A549 (cell line): ENCODE results near the gene EMD. TPM values are rescaled to one million over a fixed set of nuclear protein-coding genes. Genes with fewer than 3 reads are reported as not detected.

Experiments used
- ATAC-seq, 2 experiments: fragments of 200-7000 bp in 1 of 2; fragments of >200 bp in 1 of 2; cut with Nextera tagmentation in 1 of 2; cut with Tn5 transposase in 1 of 2; 3 replicates each; pipeline versions ENCODE4 v1.8.0 to v1.9.1; 2018 to 2020; ENCODE audit warnings: mild to moderate bottlenecking in 1 of 2, moderate library complexity in 1 of 2
- CTCF ChIA-PET: fragments of 300-600 bp; sonication (Branson Sonifier 250); formaldehyde crosslinking; extraction: SDS; loops from one replicate; lab custom pipeline; 2021; ENCODE audit warnings: antibody characterized with exemption, inconsistent platforms; lab: Yijun Ruan, JAX
- POLR2A ChIA-PET: fragments of 350-600 bp; formaldehyde crosslinking; extraction: SDS; loops from one replicate; lab custom pipeline; 2021; ENCODE audit warnings: antibody characterized with exemption, inconsistent platforms; lab: Yijun Ruan, JAX
- DNase-seq, 2 experiments: peaks; one replicate each; pipeline versions ENCODE4 v3.0.0 to v3.0.0-alpha.2; 2011 to 2016; ENCODE audit warnings: low read depth in 1 of 2, low spot score in 1 of 2
- FAIRE-seq: peaks from 2 replicates; lab custom pipeline; 2011; peaks lifted over from hg19 to GRCh38; lab: Jason Lieb, UNC
- H3K27ac ChIP-seq, 2 experiments: fragments of >200 bp; sonication (Bioruptor Twin); formaldehyde crosslinking; 3 replicates each; pipeline ENCODE4 v1.5.1; 2016 to 2017
- H3K4me1 ChIP-seq: fragments of >200 bp; sonication (Bioruptor Twin); formaldehyde crosslinking; 3 replicates; pipeline ENCODE4 v1.6.1; 2016
- H3K4me2 ChIP-seq: fragments of >200 bp; sonication (Bioruptor Twin); formaldehyde crosslinking; 3 replicates; pipeline ENCODE4 v1.6.1; 2016
- H3K4me3 ChIP-seq: fragments of >200 bp; sonication (Bioruptor Twin); formaldehyde crosslinking; 3 replicates; pipeline ENCODE4 v1.5.1; 2016
- H3K9me3 ChIP-seq: fragments of >200 bp; sonication (Bioruptor Twin); formaldehyde crosslinking; 3 replicates; pipeline ENCODE4 v1.6.1; 2016
- CBX2 ChIP-seq: fragments of 200-600 bp; sonication (generic); IDR thresholded peaks from 2 replicates; pipeline ENCODE4 v1.6.1; 2016; ENCODE audit warnings: low read depth, mild to moderate bottlenecking, borderline replicate concordance
- CEBPB ChIP-seq, 2 experiments: fragments of >200 bp in 1 of 2; sonication (Bioruptor Twin) in 1 of 2; formaldehyde crosslinking in 1 of 2; IDR thresholded peaks; 2 replicates each; pipeline ENCODE4 v1.6.1; 2012 to 2016
- EHF ChIP-seq: fragments of 250-450 bp; sonication (Bioruptor Pico); IDR thresholded peaks from 2 replicates; pipeline ENCODE4 v1.5.0; 2020; ENCODE audit warnings: mild to moderate bottlenecking
- EHMT2 ChIP-seq: fragments of 200-600 bp; sonication (generic); IDR thresholded peaks from 2 replicates; pipeline ENCODE4 v1.6.1; 2016; ENCODE audit warnings: antibody characterized with exemption, low read depth, mild to moderate bottlenecking, moderate library complexity
- EP300 ChIP-seq, 2 experiments: fragments of >200 bp; sonication (Bioruptor Twin); formaldehyde crosslinking; IDR thresholded peaks; 2 replicates in 1 of 2; 3 replicates in 1 of 2; pipeline ENCODE4 v1.6.1; 2016 to 2017
- ESRRA ChIP-seq: fragments of 150-350 bp; IDR thresholded peaks from 2 replicates; pipeline ENCODE4 v1.6.1; 2014; ENCODE audit warnings: mild to moderate bottlenecking, low read length, borderline replicate concordance
- FOSB ChIP-seq: fragments of 250-450 bp; sonication (Bioruptor Pico); IDR thresholded peaks from 2 replicates; pipeline ENCODE4 v1.5.0; 2020; ENCODE audit warnings: mild to moderate bottlenecking, moderate library complexity
- FOXS1 ChIP-seq: fragments of 250-450 bp; sonication (Bioruptor Pico); IDR thresholded peaks from 2 replicates; pipeline ENCODE4 v1.5.0; 2020; ENCODE audit warnings: mild to moderate bottlenecking, moderate library complexity
- GATA3 ChIP-seq: IDR thresholded peaks from 2 replicates; pipeline ENCODE4 v1.6.1; 2012; ENCODE audit warnings: borderline replicate concordance
- HOXA7 ChIP-seq: fragments of 250-450 bp; sonication (Bioruptor Pico); IDR thresholded peaks from 2 replicates; pipeline ENCODE4 v1.5.0; 2020; ENCODE audit warnings: mild to moderate bottlenecking, moderate library complexity
- HOXB13 ChIP-seq: fragments of 250-450 bp; sonication (Bioruptor Pico); IDR thresholded peaks from 2 replicates; pipeline ENCODE4 v1.5.0; 2020; ENCODE audit warnings: low read depth, mild to moderate bottlenecking, moderate library complexity
- HOXB5 ChIP-seq: fragments of 250-450 bp; sonication (Bioruptor Pico); IDR thresholded peaks from 2 replicates; pipeline ENCODE4 v1.5.0; 2020; ENCODE audit warnings: mild to moderate bottlenecking, moderate library complexity
- MAFK ChIP-seq: fragments of 450-650 bp; IDR thresholded peaks from 2 replicates; pipeline ENCODE4 v1.6.1; 2014; ENCODE audit not compliant: partially characterized antibody
- MAZ ChIP-seq: fragments of 150-350 bp; IDR thresholded peaks from 2 replicates; pipeline ENCODE4 v1.6.1; 2014; ENCODE audit warnings: antibody characterized with exemption, low read depth, low read length, borderline replicate concordance
- MYC ChIP-seq: IDR thresholded peaks from 2 replicates; pipeline ENCODE4 v1.6.1; 2012; ENCODE audit warnings: mild to moderate bottlenecking, inconsistent platforms, low read length, improper control_type of control experiment, borderline replicate concordance
- NPAS2 ChIP-seq: fragments of 250-450 bp; sonication (Bioruptor Pico); IDR thresholded peaks from 2 replicates; pipeline ENCODE4 v1.8.0; 2022; ENCODE audit warnings: mild to moderate bottlenecking, moderate library complexity, borderline replicate concordance
- PHF8 ChIP-seq: fragments of 200-600 bp; sonication (generic); IDR thresholded peaks from 2 replicates; pipeline ENCODE4 v1.6.1; 2016; ENCODE audit warnings: low read depth, mild to moderate bottlenecking, antibody characterized with exemption, moderate library complexity, borderline replicate concordance
- RAD21 ChIP-seq, 2 experiments: fragments of >200 bp in 1 of 2; sonication (Bioruptor Twin) in 1 of 2; formaldehyde crosslinking in 1 of 2; IDR thresholded peaks in 1 of 2; conservative IDR thresholded peaks in 1 of 2; 2 replicates in 1 of 2; 3 replicates in 1 of 2; pipeline ENCODE4 v1.6.1; 2012 to 2018; ENCODE audit warnings: inconsistent platforms in 1 of 2
- ZFP36 ChIP-seq: fragments of 450-650 bp; IDR thresholded peaks from 2 replicates; pipeline ENCODE4 v1.6.1; 2014; ENCODE audit warnings: borderline replicate concordance; ENCODE audit not compliant: partially characterized antibody
- WGBS: methylation state at CpG from one replicate; pipeline ENCODE4 v1.1.6; 2017; ENCODE audit errors: missing lambda C conversion rate; 5-methylcytosine and 5-hydroxymethylcytosine counted together
- polyA plus RNA-seq, 4 experiments: library from polyadenylated mRNA; depleted of rRNA in 3 of 4; stranded (reverse); fragments of >200 nt; fragmentation: RNase III in 1 of 4; extraction: RNeasy Plus Mini Kit Qiagen cat#74134 plus additional on column Dnase treatment in 1 of 4; gene quantifications; 2 replicates in 3 of 4; 3 replicates in 1 of 4; pipeline ENCODE4 v1.2.3, GENCODE V29; 2011 to 2017
- TF ChIP-seq, protein P1 (sequence below): fragments of >200 bp; sonication (Bioruptor Twin); formaldehyde crosslinking; IDR thresholded peaks from 2 replicates; pipeline ENCODE4 v1.6.1; 2016
- TF ChIP-seq, protein P2 (sequence below): fragments of >200 bp; sonication (Bioruptor Twin); formaldehyde crosslinking; IDR thresholded peaks from 3 replicates; pipeline ENCODE4 v1.5.1; 2016
- TF ChIP-seq, protein P3 (sequence below): IDR thresholded peaks from 2 replicates; pipeline ENCODE4 v1.6.1; 2012
- TF ChIP-seq, protein P4 (sequence below): fragments of >200 bp; sonication (Bioruptor Twin); formaldehyde crosslinking; IDR thresholded peaks from 3 replicates; pipeline ENCODE4 v1.6.1; 2016
- TF ChIP-seq, protein P5 (sequence below): fragments of 450-650 bp; IDR thresholded peaks from 2 replicates; pipeline ENCODE4 v1.6.1; 2014; ENCODE audit warnings: antibody characterized with exemption
- TF ChIP-seq, protein P6 (sequence below): IDR thresholded peaks from 2 replicates; pipeline ENCODE4 v1.6.1; 2012; ENCODE audit warnings: low read depth, borderline replicate concordance

The EMD gene
- polyA plus RNA-seq, 2 of the 4 experiments (the other 2 are of a cell fraction), result 34.6 to 126 TPM

DNA sequence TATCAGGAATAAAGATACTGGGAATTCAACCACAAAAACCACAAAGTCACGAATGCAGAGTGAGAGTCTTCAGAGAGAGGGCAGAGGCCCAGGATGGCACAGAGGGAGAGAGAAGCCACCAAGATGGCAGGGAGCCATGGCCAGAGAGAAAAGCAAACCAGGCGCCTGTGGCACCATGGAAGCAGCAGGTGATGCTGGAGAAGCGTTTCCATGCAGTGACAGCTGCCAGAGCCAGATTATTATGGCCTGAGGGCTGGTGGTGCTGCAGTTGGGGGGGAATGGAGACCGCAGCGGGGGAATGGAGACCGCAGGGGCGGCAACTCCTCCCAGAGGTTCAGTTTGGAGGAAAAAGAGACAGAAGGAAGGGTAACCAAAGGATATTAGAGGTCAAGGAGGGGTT, 38.1 kb downstream of the EMD start:
- Histone ChIP-seq H3K27ac (no peak overlapping the region), H3K4me2 (no peak overlapping the region), H3K4me3 (no peak overlapping the region), H3K9me3 (no peaks in the 10 kb centered on the region), H3K4me1 (peaks cover 9% of the 10 kb centered on the region)
- 84% methylated on average over 7 of the region's 7 CpGs for WGBS
- ChIA-PET POLR2A (no interaction called here), CTCF (interaction anchor here (1.1 kb wide), 1 partner anchor 18 kb away, joined by 3 read pairs; no protein-coding TSS in a partner anchor)
- FAIRE-seq (no peak), ATAC-seq (no peak), DNase-seq (no peak)
- TF ChIP-seq GATA3, result no peak
- no peak for TF ChIP-seq PHF8
- no peak for TF ChIP-seq EHMT2
- TF ChIP-seq, protein P1, sequence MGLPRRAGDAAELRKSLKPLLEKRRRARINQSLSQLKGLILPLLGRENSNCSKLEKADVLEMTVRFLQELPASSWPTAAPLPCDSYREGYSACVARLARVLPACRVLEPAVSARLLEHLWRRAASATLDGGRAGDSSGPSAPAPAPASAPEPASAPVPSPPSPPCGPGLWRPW, result no peak
- TF ChIP-seq FOXS1 (CRISPR knock-in tag), result no peak
- TF ChIP-seq MAFK, result no peak
- TF ChIP-seq, protein P2, sequence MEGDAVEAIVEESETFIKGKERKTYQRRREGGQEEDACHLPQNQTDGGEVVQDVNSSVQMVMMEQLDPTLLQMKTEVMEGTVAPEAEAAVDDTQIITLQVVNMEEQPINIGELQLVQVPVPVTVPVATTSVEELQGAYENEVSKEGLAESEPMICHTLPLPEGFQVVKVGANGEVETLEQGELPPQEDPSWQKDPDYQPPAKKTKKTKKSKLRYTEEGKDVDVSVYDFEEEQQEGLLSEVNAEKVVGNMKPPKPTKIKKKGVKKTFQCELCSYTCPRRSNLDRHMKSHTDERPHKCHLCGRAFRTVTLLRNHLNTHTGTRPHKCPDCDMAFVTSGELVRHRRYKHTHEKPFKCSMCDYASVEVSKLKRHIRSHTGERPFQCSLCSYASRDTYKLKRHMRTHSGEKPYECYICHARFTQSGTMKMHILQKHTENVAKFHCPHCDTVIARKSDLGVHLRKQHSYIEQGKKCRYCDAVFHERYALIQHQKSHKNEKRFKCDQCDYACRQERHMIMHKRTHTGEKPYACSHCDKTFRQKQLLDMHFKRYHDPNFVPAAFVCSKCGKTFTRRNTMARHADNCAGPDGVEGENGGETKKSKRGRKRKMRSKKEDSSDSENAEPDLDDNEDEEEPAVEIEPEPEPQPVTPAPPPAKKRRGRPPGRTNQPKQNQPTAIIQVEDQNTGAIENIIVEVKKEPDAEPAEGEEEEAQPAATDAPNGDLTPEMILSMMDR, result no peak
- TF ChIP-seq, protein P3, sequence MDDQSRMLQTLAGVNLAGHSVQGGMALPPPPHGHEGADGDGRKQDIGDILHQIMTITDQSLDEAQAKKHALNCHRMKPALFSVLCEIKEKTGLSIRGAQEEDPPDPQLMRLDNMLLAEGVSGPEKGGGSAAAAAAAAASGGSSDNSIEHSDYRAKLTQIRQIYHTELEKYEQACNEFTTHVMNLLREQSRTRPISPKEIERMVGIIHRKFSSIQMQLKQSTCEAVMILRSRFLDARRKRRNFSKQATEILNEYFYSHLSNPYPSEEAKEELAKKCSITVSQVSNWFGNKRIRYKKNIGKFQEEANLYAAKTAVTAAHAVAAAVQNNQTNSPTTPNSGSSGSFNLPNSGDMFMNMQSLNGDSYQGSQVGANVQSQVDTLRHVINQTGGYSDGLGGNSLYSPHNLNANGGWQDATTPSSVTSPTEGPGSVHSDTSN, result no peak
- no peak for TF ChIP-seq HOXB13
- TF ChIP-seq, protein P4, sequence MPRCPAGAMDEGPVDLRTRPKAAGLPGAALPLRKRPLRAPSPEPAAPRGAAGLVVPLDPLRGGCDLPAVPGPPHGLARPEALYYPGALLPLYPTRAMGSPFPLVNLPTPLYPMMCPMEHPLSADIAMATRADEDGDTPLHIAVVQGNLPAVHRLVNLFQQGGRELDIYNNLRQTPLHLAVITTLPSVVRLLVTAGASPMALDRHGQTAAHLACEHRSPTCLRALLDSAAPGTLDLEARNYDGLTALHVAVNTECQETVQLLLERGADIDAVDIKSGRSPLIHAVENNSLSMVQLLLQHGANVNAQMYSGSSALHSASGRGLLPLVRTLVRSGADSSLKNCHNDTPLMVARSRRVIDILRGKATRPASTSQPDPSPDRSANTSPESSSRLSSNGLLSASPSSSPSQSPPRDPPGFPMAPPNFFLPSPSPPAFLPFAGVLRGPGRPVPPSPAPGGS, result no peak
- TF ChIP-seq MYC, result no peak

DNA sequence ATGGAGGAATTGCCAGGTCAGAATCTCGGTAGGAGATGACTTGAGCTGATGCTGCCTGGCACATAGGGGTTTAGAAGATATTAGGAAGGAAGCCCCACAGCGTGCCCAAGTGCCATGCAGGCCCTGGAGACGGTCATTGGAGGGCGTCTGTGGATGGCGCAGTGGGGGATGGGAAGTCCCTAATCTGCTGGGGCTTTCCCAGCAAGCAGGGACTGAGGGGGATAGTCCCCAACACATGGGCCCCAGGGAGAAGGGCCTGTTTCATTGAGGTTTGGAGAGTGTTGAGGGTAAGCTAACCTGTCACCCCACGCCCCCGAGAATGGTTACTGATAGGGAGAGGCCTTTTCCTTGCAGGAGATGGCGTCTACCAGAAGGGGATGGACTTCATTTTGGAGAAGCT, 40.1 kb downstream of the EMD start:
- no peaks in the 10 kb centered on the region for H3K4me1 ChIP-seq
- no peaks in the 10 kb centered on the region for H3K9me3 ChIP-seq
- no peak overlapping the region for H3K4me2 ChIP-seq
- FAIRE-seq, result no peak
- no peak for DNase-seq
- TF ChIP-seq FOSB (CRISPR knock-in tag) (no peak), EHF (CRISPR knock-in tag) (no peak), ZFP36 (no peak), EP300 (IDR thresholded peaks at IDR 0.05) (no peak), CBX2 (no peak), HOXA7 (no peak), CEBPB (IDR thresholded peaks at IDR 0.05) (no peak), HOXB13 (no peak), ESRRA (no peak), NPAS2 (CRISPR knock-in tag) (no peak), MAZ (no peak), HOXB5 (no peak), RAD21 (conservative IDR thresholded peaks at IDR 0.05 in 1 of 2, IDR thresholded peaks at IDR 0.05 in 1 of 2) (no peak)
- TF ChIP-seq, protein P2, result no peak
- TF ChIP-seq, protein P5, sequence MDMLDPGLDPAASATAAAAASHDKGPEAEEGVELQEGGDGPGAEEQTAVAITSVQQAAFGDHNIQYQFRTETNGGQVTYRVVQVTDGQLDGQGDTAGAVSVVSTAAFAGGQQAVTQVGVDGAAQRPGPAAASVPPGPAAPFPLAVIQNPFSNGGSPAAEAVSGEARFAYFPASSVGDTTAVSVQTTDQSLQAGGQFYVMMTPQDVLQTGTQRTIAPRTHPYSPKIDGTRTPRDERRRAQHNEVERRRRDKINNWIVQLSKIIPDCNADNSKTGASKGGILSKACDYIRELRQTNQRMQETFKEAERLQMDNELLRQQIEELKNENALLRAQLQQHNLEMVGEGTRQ, result no peak
- TF ChIP-seq, protein P6, sequence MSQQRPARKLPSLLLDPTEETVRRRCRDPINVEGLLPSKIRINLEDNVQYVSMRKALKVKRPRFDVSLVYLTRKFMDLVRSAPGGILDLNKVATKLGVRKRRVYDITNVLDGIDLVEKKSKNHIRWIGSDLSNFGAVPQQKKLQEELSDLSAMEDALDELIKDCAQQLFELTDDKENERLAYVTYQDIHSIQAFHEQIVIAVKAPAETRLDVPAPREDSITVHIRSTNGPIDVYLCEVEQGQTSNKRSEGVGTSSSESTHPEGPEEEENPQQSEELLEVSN, result no peak
- TF ChIP-seq, protein P4, result no peak
- TF ChIP-seq, all 56 proteins: peak for 0
- WGBS, result 92% methylated on average over 7 of the region's 8 CpGs
- Histone ChIP-seq H3K4me3 (no peak overlapping the region), H3K27ac (no peak overlapping the region)
- ChIA-PET CTCF (interaction anchor here (1.4 kb wide), 1 partner anchor 115 kb away, joined by 3 read pairs; no protein-coding TSS in a partner anchor), POLR2A (no interaction called here)
- ATAC-seq, result no peak
